SU-DHL-6 (cell line): ENCODE results near the gene MYO15B.
"Not testable (repeated sequence)": the region's sequence is repeated elsewhere in the genome, so short reads cannot be mapped to it uniquely, and the experiment has no call there.

Source experiments
- H2AFZ ChIP-seq: fragments of 200-600 bp; sonication (generic); 2 replicates; pipeline ENCODE4 v1.6.1; 2014; ENCODE audit warnings: low read depth, mild to moderate bottlenecking, moderate library complexity, mixed read lengths, antibody characterized with exemption, low read length; ENCODE audit not compliant: severe bottlenecking
- H3F3A ChIP-seq: fragments of 200-600 bp; shearing (Covaris generic); 2 replicates; pipeline ENCODE4 v1.6.0; 2016; ENCODE audit warnings: antibody characterized with exemption, mild to moderate bottlenecking; ENCODE audit not compliant: insufficient read depth
- H3K27ac ChIP-seq: fragments of 200-600 bp; sonication (generic); 2 replicates; pipeline ENCODE4 v1.5.1; 2016; ENCODE audit warnings: low read depth, mild to moderate bottlenecking, low read length, moderate library complexity, mixed read lengths
- H3K27me3 ChIP-seq: fragments of 200-600 bp; sonication (generic), shearing (Covaris generic); 2 replicates; pipeline ENCODE4 v1.6.0; 2014; ENCODE audit warnings: mild to moderate bottlenecking, low read length
- H3K36me3 ChIP-seq: fragments of 200-600 bp; sonication (generic); 2 replicates; pipeline ENCODE4 v1.6.1; 2014; ENCODE audit warnings: mild to moderate bottlenecking, low read length, mixed read lengths
- H3K4me2 ChIP-seq: fragments of 300-600, 200-600 bp; shearing (Covaris generic), sonication (generic); 2 replicates; pipeline ENCODE4 v1.6.0; 2014; ENCODE audit warnings: low read length, low read depth, mild to moderate bottlenecking; ENCODE audit not compliant: poor library complexity, severe bottlenecking
- H3K4me3 ChIP-seq: fragments of 200-600 bp; sonication (generic); 2 replicates; pipeline ENCODE4 v1.5.1; 2014; ENCODE audit warnings: antibody characterized with exemption, low read length, mild to moderate bottlenecking, mixed read lengths; ENCODE audit not compliant: insufficient read depth, poor library complexity, severe bottlenecking
- H3K79me2 ChIP-seq: fragments of 200-600 bp; sonication (generic); 2 replicates; pipeline ENCODE4 v1.6.1; 2014; ENCODE audit warnings: mild to moderate bottlenecking, low read length, moderate library complexity; ENCODE audit not compliant: insufficient read depth
- H3K9ac ChIP-seq: fragments of 200-600 bp; sonication (generic); 2 replicates; pipeline ENCODE4 v1.7.0; 2014; ENCODE audit warnings: mild to moderate bottlenecking, low read length
- H3K9me2 ChIP-seq: fragments of 200-600 bp; sonication (generic); replicated peaks from 2 replicates; pipeline ENCODE4 v1.6.1; 2014; ENCODE audit warnings: low read length; ENCODE audit not compliant: insufficient read depth
- H3K9me3 ChIP-seq: fragments of 200-600 bp; sonication (generic); 2 replicates; pipeline ENCODE4 v1.6.1; 2014; ENCODE audit warnings: low read length, mixed read lengths; ENCODE audit not compliant: insufficient read depth
- H4K20me1 ChIP-seq: fragments of 200-600 bp; sonication (generic); 2 replicates; pipeline ENCODE4 v1.6.1; 2014; ENCODE audit warnings: low read depth, mild to moderate bottlenecking, antibody characterized with exemption, low read length, moderate library complexity, mixed read lengths
- CTCF ChIP-seq: fragments of 200-600 bp; sonication (generic); IDR thresholded peaks from one replicate; pipeline ENCODE4 v1.5.1; 2017; ENCODE audit warnings: antibody characterized with exemption, mild to moderate bottlenecking, low read length, moderate library complexity; ENCODE audit not compliant: insufficient read depth, poor library complexity, severe bottlenecking
- EZH2phosphoT487 ChIP-seq: fragments of 200-600 bp; sonication (generic), shearing (Covaris generic); conservative IDR thresholded peaks from 2 replicates; pipeline ENCODE4 v1.6.1; 2018; ENCODE audit warnings: mild to moderate bottlenecking, antibody characterized with exemption, low read length, moderate library complexity, mixed read lengths

The MYO15B gene

GRCh38 chr17:75637551-75637950 is 50.0 kb downstream of the MYO15B start:
- H3K27me3 ChIP-seq, result no peaks in the 10 kb centered on the region
- H3K4me3 ChIP-seq, result no peak overlapping the region
- H3K27ac ChIP-seq, result no peak overlapping the region
- no peak overlapping the region for H2AFZ ChIP-seq
- no peak overlapping the region for H3K9ac ChIP-seq
- H3K36me3 ChIP-seq, result no peaks in the 10 kb centered on the region
- H3K4me2 ChIP-seq, result no peak overlapping the region
- no peaks in the 10 kb centered on the region for H3K79me2 ChIP-seq
- no peaks in the 10 kb centered on the region for H3K9me2 ChIP-seq
- no peaks in the 10 kb centered on the region for H4K20me1 ChIP-seq
- no peaks in the 10 kb centered on the region for H3K9me3 ChIP-seq
- no peaks in the 10 kb centered on the region for H3F3A ChIP-seq
- TF ChIP-seq EZH2phosphoT487, result no peak
- TF ChIP-seq CTCF, result no peak

- H3K27ac ChIP-seq, H3F3A ChIP-seq, H3K9ac ChIP-seq, H3K9me2 ChIP-seq, H4K20me1 ChIP-seq, H3K79me2 ChIP-seq, H2AFZ ChIP-seq, H3K4me3 ChIP-seq, H3K36me3 ChIP-seq, H3K27me3 ChIP-seq, H3K4me2 ChIP-seq, H3K9me3 ChIP-seq: not testable (repeated sequence)
Measured at GRCh38 chr17:75638039-75638438, 50.4 kb downstream of the MYO15B start.

GRCh38 chr17:75638893-75639292 is 51.3 kb downstream of the MYO15B start:
- Histone ChIP-seq H3K9ac (no peak overlapping the region), H3K27ac (no peak overlapping the region), H3K36me3 (no peaks in the 10 kb centered on the region), H3F3A (no peaks in the 10 kb centered on the region), H3K9me2 (no peaks in the 10 kb centered on the region), H3K27me3 (no peaks in the 10 kb centered on the region), H2AFZ (no peak overlapping the region), H3K79me2 (no peaks in the 10 kb centered on the region), H3K4me2 (no peak overlapping the region), H4K20me1 (no peaks in the 10 kb centered on the region), H3K9me3 (no peaks in the 10 kb centered on the region), H3K4me3 (no peak overlapping the region)
- no peak for TF ChIP-seq CTCF
- TF ChIP-seq EZH2phosphoT487, result no peak

- no peak overlapping the region for H3K4me3 ChIP-seq
- no peak for TF ChIP-seq CTCF
- TF ChIP-seq EZH2phosphoT487, result no peak
- no peaks in the 10 kb centered on the region for H3K9me2 ChIP-seq
- H3F3A ChIP-seq, result no peaks in the 10 kb centered on the region
- H3K27me3 ChIP-seq, result no peaks in the 10 kb centered on the region
- H3K36me3 ChIP-seq, result no peaks in the 10 kb centered on the region
- H4K20me1 ChIP-seq, result no peaks in the 10 kb centered on the region
- no peak overlapping the region for H2AFZ ChIP-seq
- H3K9ac ChIP-seq, result no peak overlapping the region
- H3K27ac ChIP-seq, result no peak overlapping the region
- no peak overlapping the region for H3K4me2 ChIP-seq
- no peaks in the 10 kb centered on the region for H3K9me3 ChIP-seq
- H3K79me2 ChIP-seq, result no peaks in the 10 kb centered on the region
Measured at GRCh38 chr17:75639327-75639726, 51.7 kb downstream of the MYO15B start.
